Measurements from ENCODE around the gene COG7.
"Not testable (repeated sequence)": the region's sequence is repeated elsewhere in the genome, so short reads cannot be mapped to it uniquely, and the experiment has no call there.

The COG7 gene

GRCh38 chr16:23384878-23385277 is 68.1 kb downstream of the COG7 start:
- H3K9ac ChIP-seq (ENCODE audit: low read length): no peak overlapping the region
- H3K4me1 ChIP-seq (ENCODE audit: control insufficient read depth, insufficient read depth, low read length): peaks cover 5% of the 10 kb centered on the region
- H3K27ac ChIP-seq (ENCODE audit: low read depth, low read length): no peak overlapping the region
- peaks cover 17% of the 10 kb centered on the region for H3K36me3 ChIP-seq (ENCODE audit: control insufficient read depth, insufficient read depth, low read length)
- no peaks in the 10 kb centered on the region for H3K27me3 ChIP-seq (ENCODE audit: control insufficient read depth, insufficient read depth, low read length)
- H3K4me3 ChIP-seq (ENCODE audit: low read depth, low read length): no peak overlapping the region
- H3K9me3 ChIP-seq (ENCODE audit: control insufficient read depth, insufficient read depth, low read depth, low read length): no peaks in the 10 kb centered on the region

GRCh38 chr16:23383881-23384280 is 69.1 kb downstream of the COG7 start:
- H3K9ac ChIP-seq (ENCODE audit: low read length): no peak overlapping the region
- no peaks in the 10 kb centered on the region for H3K27me3 ChIP-seq (ENCODE audit: control insufficient read depth, insufficient read depth, low read length)
- H3K4me1 ChIP-seq (ENCODE audit: control insufficient read depth, insufficient read depth, low read length): peaks cover 5% of the 10 kb centered on the region
- H3K27ac ChIP-seq (ENCODE audit: low read depth, low read length): no peak overlapping the region
- no peak overlapping the region for H3K4me3 ChIP-seq (ENCODE audit: low read depth, low read length)
- H3K36me3 ChIP-seq (ENCODE audit: control insufficient read depth, insufficient read depth, low read length): peaks cover 7% of the 10 kb centered on the region
- H3K9me3 ChIP-seq (ENCODE audit: control insufficient read depth, insufficient read depth, low read depth, low read length): no peaks in the 10 kb centered on the region

DNA sequence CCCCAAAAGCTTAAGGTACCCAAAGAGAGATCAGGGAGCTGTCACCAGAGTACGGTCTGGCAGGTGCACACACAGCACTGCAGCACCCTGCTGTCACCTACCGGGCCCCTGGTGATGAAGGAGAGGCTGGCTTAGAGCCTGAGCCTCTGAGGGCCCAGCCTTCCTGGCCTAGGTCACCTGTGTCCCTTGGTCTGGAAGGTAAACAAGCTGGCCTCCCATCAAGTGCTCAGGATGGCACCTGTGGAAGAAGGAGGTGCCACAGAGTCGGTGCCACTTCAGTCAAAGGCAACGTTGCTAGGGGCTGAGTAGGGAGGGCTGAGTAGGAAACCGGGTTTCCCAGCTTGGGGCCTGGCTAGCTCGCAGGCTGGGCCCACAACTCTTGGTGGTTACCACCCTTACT is 70.7 kb downstream of the COG7 start:
- H3K27ac ChIP-seq (ENCODE audit: low read depth, low read length): no peak overlapping the region
- no peak overlapping the region for H3K4me3 ChIP-seq (ENCODE audit: low read depth, low read length)
- no peaks in the 10 kb centered on the region for H3K27me3 ChIP-seq (ENCODE audit: control insufficient read depth, insufficient read depth, low read length)
- H3K4me1 ChIP-seq (ENCODE audit: control insufficient read depth, insufficient read depth, low read length): peaks cover 5% of the 10 kb centered on the region
- no peaks in the 10 kb centered on the region for H3K9me3 ChIP-seq (ENCODE audit: control insufficient read depth, insufficient read depth, low read depth, low read length)
- H3K9ac ChIP-seq (ENCODE audit: low read length): no peak overlapping the region
- H3K36me3 ChIP-seq (ENCODE audit: control insufficient read depth, insufficient read depth, low read length): no peaks in the 10 kb centered on the region

- not testable (repeated sequence) for H3K9me3 ChIP-seq (ENCODE audit: control insufficient read depth, insufficient read depth, low read depth, low read length); H3K4me3 ChIP-seq (ENCODE audit: low read depth, low read length); H3K36me3 ChIP-seq (ENCODE audit: control insufficient read depth, insufficient read depth, low read length); H3K27ac ChIP-seq (ENCODE audit: low read depth, low read length); H3K4me1 ChIP-seq (ENCODE audit: control insufficient read depth, insufficient read depth, low read length); H3K27me3 ChIP-seq (ENCODE audit: control insufficient read depth, insufficient read depth, low read length); H3K9ac ChIP-seq (ENCODE audit: low read length)
Measured at GRCh38 chr16:23381702-23382101, 71.3 kb downstream of the COG7 start.

GRCh38 chr16:23380501-23380951 is 72.5 kb downstream of the COG7 start:
- Histone ChIP-seq H3K4me1 (ENCODE audit: control insufficient read depth, insufficient read depth, low read length) (no peaks in the 10 kb centered on the region; the same call in 1 of the 2 replicates), H3K4me3 (ENCODE audit: low read depth, low read length) (no peak overlapping the region), H3K27me3 (ENCODE audit: control insufficient read depth, insufficient read depth, low read length) (no peaks in the 10 kb centered on the region), H3K9ac (ENCODE audit: low read length) (no peak overlapping the region), H3K27ac (ENCODE audit: low read depth, low read length) (no peak overlapping the region), H3K9me3 (ENCODE audit: control insufficient read depth, insufficient read depth, low read depth, low read length) (no peaks in the 10 kb centered on the region), H3K36me3 (ENCODE audit: control insufficient read depth, insufficient read depth, low read length) (no peaks in the 10 kb centered on the region)

- H3K4me1 ChIP-seq (ENCODE audit: control insufficient read depth, insufficient read depth, low read length): no peaks in the 10 kb centered on the region; the same call in 1 of the 2 replicates
- no peaks in the 10 kb centered on the region for H3K9me3 ChIP-seq (ENCODE audit: control insufficient read depth, insufficient read depth, low read depth, low read length)
- no peak overlapping the region for H3K4me3 ChIP-seq (ENCODE audit: low read depth, low read length)
- no peak overlapping the region for H3K9ac ChIP-seq (ENCODE audit: low read length)
- H3K27me3 ChIP-seq (ENCODE audit: control insufficient read depth, insufficient read depth, low read length): no peaks in the 10 kb centered on the region
- no peak overlapping the region for H3K27ac ChIP-seq (ENCODE audit: low read depth, low read length)
- no peaks in the 10 kb centered on the region for H3K36me3 ChIP-seq (ENCODE audit: control insufficient read depth, insufficient read depth, low read length)
Measured at GRCh38 chr16:23379707-23380106, 73.3 kb downstream of the COG7 start.

- Histone ChIP-seq H3K27ac (ENCODE audit: low read depth, low read length) (no peak overlapping the region), H3K36me3 (ENCODE audit: control insufficient read depth, insufficient read depth, low read length) (no peaks in the 10 kb centered on the region), H3K4me1 (ENCODE audit: control insufficient read depth, insufficient read depth, low read length) (no peaks in the 10 kb centered on the region; the same call in 1 of the 2 replicates)
Measured at GRCh38 chr16:23378921-23379320, 74.1 kb downstream of the COG7 start.

GRCh38 chr16:23378256-23378655 is 74.7 kb downstream of the COG7 start:
- Histone ChIP-seq H3K36me3 (ENCODE audit: control insufficient read depth, insufficient read depth, low read length) (no peaks in the 10 kb centered on the region), H3K9ac (ENCODE audit: low read length) (no peak overlapping the region), H3K27me3 (ENCODE audit: control insufficient read depth, insufficient read depth, low read length) (no peaks in the 10 kb centered on the region), H3K4me1 (ENCODE audit: control insufficient read depth, insufficient read depth, low read length) (no peaks in the 10 kb centered on the region; the same call in 1 of the 2 replicates), H3K27ac (ENCODE audit: low read depth, low read length) (no peak overlapping the region), H3K4me3 (ENCODE audit: low read depth, low read length) (no peak overlapping the region), H3K9me3 (ENCODE audit: control insufficient read depth, insufficient read depth, low read depth, low read length) (no peaks in the 10 kb centered on the region)

More at GRCh38 chr16:23378921-23379320, 74.1 kb downstream of the COG7 start:
- H3K27me3 ChIP-seq (ENCODE audit: control insufficient read depth, insufficient read depth, low read length): no peaks in the 10 kb centered on the region
- no peaks in the 10 kb centered on the region for H3K9me3 ChIP-seq (ENCODE audit: control insufficient read depth, insufficient read depth, low read depth, low read length)
- H3K4me3 ChIP-seq (ENCODE audit: low read depth, low read length): no peak overlapping the region
- H3K9ac ChIP-seq (ENCODE audit: low read length): no peak overlapping the region

DNA sequence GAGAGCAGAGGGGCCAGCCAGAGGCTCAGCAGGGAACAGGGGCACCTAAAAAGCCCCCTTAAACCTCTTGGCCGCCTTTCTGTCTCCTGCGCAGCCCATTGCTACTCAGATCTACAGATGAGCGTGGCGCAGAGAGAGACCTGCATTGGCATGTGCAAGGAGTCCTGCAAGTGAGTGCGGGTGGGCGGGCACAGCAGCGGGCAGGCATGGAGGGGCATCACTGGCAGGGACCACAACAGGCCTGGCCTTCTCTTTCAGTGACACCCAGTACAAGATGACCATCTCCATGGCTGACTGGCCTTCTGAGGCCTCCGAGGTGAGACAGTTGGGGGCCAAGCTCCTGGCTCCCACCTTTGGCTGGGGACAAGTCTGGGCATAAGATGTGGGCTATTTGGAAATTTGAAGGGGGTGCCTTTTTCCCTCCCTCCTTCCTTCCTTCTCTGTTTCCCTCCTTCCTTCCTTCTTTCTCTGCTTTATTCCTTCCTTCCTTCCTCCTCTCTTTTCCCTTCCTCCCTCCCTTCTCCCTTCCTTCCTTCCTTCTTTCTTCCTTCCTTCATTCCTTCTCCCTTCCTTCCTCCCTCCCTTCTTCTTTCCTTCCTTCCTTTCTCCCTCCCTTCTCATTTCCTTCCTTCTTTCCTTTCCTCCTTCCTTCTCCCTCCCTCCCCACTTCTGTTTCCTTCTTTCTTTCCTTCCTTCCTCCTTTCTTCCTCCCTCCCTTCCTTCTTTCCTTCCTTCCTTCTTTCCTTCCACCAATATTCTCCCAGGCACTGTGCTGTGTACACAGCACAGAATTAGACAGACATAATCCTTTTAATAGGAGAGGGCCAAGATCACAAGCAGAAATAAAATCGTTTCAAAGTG is 75.7 kb downstream of the COG7 start:
- no peaks in the 10 kb centered on the region for H3K9me3 ChIP-seq (ENCODE audit: control insufficient read depth, insufficient read depth, low read depth, low read length)
- H3K9ac ChIP-seq (ENCODE audit: low read length): no peak overlapping the region
- no peaks in the 10 kb centered on the region for H3K27me3 ChIP-seq (ENCODE audit: control insufficient read depth, insufficient read depth, low read length)
- H3K4me3 ChIP-seq (ENCODE audit: low read depth, low read length): no peak overlapping the region
- H3K4me1 ChIP-seq (ENCODE audit: control insufficient read depth, insufficient read depth, low read length): no peaks in the 10 kb centered on the region; the same call in 1 of the 2 replicates
- no peaks in the 10 kb centered on the region for H3K36me3 ChIP-seq (ENCODE audit: control insufficient read depth, insufficient read depth, low read length)
- no peak overlapping the region for H3K27ac ChIP-seq (ENCODE audit: low read depth, low read length)

- Histone ChIP-seq H3K27ac (ENCODE audit: low read depth, low read length) (no peak overlapping the region), H3K36me3 (ENCODE audit: control insufficient read depth, insufficient read depth, low read length) (no peaks in the 10 kb centered on the region), H3K4me3 (ENCODE audit: low read depth, low read length) (no peak overlapping the region), H3K9me3 (ENCODE audit: control insufficient read depth, insufficient read depth, low read depth, low read length) (no peaks in the 10 kb centered on the region), H3K27me3 (ENCODE audit: control insufficient read depth, insufficient read depth, low read length) (no peaks in the 10 kb centered on the region), H3K9ac (ENCODE audit: low read length) (no peak overlapping the region), H3K4me1 (ENCODE audit: control insufficient read depth, insufficient read depth, low read length) (no peaks in the 10 kb centered on the region; the same call in 1 of the 2 replicates)
Measured at GRCh38 chr16:23375643-23376042, 77.3 kb downstream of the COG7 start.

DNA sequence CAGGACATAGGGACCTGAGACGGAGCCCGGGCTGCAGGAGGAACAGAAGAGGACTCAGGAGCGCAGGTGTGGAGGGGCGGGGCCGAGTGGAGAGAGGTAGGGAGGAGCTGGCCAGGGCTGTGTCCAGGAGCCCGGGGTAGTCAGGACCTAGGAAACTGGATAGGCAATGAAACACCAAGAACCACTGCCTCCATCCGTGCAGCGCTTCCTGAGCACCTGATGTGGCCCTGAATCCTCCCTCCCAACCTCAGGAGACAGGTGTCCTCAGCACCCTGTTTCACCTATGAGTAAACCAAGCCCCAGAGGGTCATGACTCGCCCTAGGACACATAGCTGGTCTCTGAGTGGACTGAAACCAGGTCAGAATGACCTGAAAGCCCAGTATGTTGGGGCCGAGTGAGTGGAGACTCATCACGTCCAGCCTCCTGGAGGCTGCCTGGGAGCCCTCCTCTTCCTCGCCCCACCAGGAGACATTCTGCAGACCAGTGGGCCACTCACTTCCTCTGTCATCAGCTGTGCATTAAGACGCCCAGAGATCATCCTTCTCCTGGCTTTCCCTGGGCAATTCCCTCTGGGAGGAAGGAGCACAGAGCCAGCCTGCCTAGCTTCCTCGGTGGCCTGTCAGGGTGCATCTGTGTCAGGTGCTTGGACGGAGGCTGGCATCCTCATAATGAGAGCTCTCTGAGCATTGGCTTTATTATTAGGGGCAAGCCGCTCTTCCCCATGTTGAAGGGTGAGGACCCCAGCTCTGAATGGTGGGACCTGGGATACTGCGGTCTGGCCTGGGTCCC is 78.1 kb downstream of the COG7 start:
- no peak overlapping the region for H3K27ac ChIP-seq (ENCODE audit: low read depth, low read length)
- H3K4me3 ChIP-seq (ENCODE audit: low read depth, low read length): no peak overlapping the region

More for the DNA sequence above, 78.1 kb downstream of the COG7 start:
- no peaks in the 10 kb centered on the region for H3K36me3 ChIP-seq (ENCODE audit: control insufficient read depth, insufficient read depth, low read length)
- no peaks in the 10 kb centered on the region for H3K9me3 ChIP-seq (ENCODE audit: control insufficient read depth, insufficient read depth, low read depth, low read length)
- no peak overlapping the region for H3K9ac ChIP-seq (ENCODE audit: low read length)
- no peaks in the 10 kb centered on the region; the same call in 1 of the 2 replicates for H3K4me1 ChIP-seq (ENCODE audit: control insufficient read depth, insufficient read depth, low read length)
- no peaks in the 10 kb centered on the region for H3K27me3 ChIP-seq (ENCODE audit: control insufficient read depth, insufficient read depth, low read length)

All from HUES6 (cell line).